T-cell (primary cell): ENCODE data around the gene SCO2. TPM values are rescaled to one million over a fixed set of nuclear protein-coding genes. Genes with fewer than 3 reads are reported as not detected.
"Not testable (repeated sequence)": the region's sequence is repeated elsewhere in the genome, so short reads cannot be mapped to it uniquely, and the experiment has no call there.

Experiments used
- ATAC-seq, 4 experiments: fragments of 200-7000 bp in 3 of 4; fragments of 150-1000 bp in 1 of 4; cut with Tn5 transposase; replicated peaks in 1 of 4; 1 replicate in 3 of 4; 2 replicates in 1 of 4; pipeline ENCODE4 v1.10.0; 2021; ENCODE audit warnings: moderate library complexity in 3 of 4, mild to moderate bottlenecking in 2 of 4, moderate number of reproducible peaks in 1 of 4
- CTCF ChIA-PET, 2 donors: fragments of 300-600 bp; sonication (Branson Sonifier 250); formaldehyde crosslinking; loops; one replicate each; lab custom pipeline; 2022; ENCODE audit warnings: antibody characterized with exemption in 2 of 2; lab: Charles Lee
- POLR2A ChIA-PET, 2 donors: fragments of 300-600 bp; sonication (Branson Sonifier 250); formaldehyde crosslinking; loops; one replicate each; lab custom pipeline; 2022; ENCODE audit warnings: antibody characterized with exemption in 2 of 2; lab: Charles Lee
- DNase-seq, 35 experiments: peaks; one replicate each; pipeline versions ENCODE4 v3.0.0 to v3.0.0-alpha.2; 2013 to 2023
- H3K27ac ChIP-seq: one replicate; pipeline ENCODE4 v1.5.1; 2013; ENCODE audit warnings: low read length
- H3K27me3 ChIP-seq, 2 experiments: replicated peaks in 1 of 2; 1 replicate in 1 of 2; 2 replicates in 1 of 2; pipeline versions ENCODE4 v1.6.1 to v1.7.0; 2013; ENCODE audit warnings: low read length in 1 of 2, mixed read lengths in 1 of 2; ENCODE audit not compliant: control insufficient read depth in 2 of 2, insufficient read depth in 2 of 2; ENCODE audit errors: extremely low read depth in 1 of 2
- H3K36me3 ChIP-seq, 2 donors: 1 replicate in 1 of 2; 2 replicates in 1 of 2; pipeline versions ENCODE4 v1.6.1 to v1.7.0; 2013; ENCODE audit warnings: low read length in 1 of 2; ENCODE audit not compliant: control insufficient read depth in 2 of 2, insufficient read depth in 1 of 2; ENCODE audit errors: extremely low read depth in 1 of 2
- H3K4me1 ChIP-seq, 2 experiments: 1 replicate in 1 of 2; 2 replicates in 1 of 2; pipeline versions ENCODE4 v1.6.1 to v1.7.0; 2013; ENCODE audit warnings: low read length in 2 of 2, mixed read lengths in 1 of 2; ENCODE audit not compliant: insufficient read depth in 2 of 2, control insufficient read depth in 1 of 2; ENCODE audit errors: extremely low read depth in 1 of 2
- H3K4me3 ChIP-seq, 2 donors: 1 replicate in 1 of 2; 2 replicates in 1 of 2; pipeline versions ENCODE4 v1.5.1 to v1.7.0; 2013; ENCODE audit warnings: mild to moderate bottlenecking in 2 of 2, low read length in 1 of 2, moderate library complexity in 1 of 2; ENCODE audit not compliant: control insufficient read depth in 1 of 2; ENCODE audit errors: extremely low read depth in 1 of 2
- H3K9me3 ChIP-seq: 2 replicates; pipeline ENCODE4 v1.7.0; 2013
- H3K27ac Mint-ChIP-seq, 2 donors: one replicate each; pipeline ENCODE4 v1.8.0; 2020 to 2021; ENCODE audit warnings: mild to moderate bottlenecking in 2 of 2, mixed read lengths in 2 of 2
- H3K27me3 Mint-ChIP-seq, 2 donors: one replicate each; pipeline ENCODE4 v1.8.0; 2021 to 2022; ENCODE audit warnings: mixed read lengths in 2 of 2
- H3K36me3 Mint-ChIP-seq: one replicate; pipeline ENCODE4 v1.8.0; 2021; ENCODE audit warnings: mixed read lengths
- H3K4me1 Mint-ChIP-seq, 3 donors: one replicate each; pipeline ENCODE4 v1.8.0; 2020 to 2022; ENCODE audit warnings: mixed read lengths in 3 of 3, mild to moderate bottlenecking in 1 of 3
- H3K4me3 Mint-ChIP-seq, 3 donors: one replicate each; pipeline ENCODE4 v1.8.0; 2020 to 2022; ENCODE audit warnings: mild to moderate bottlenecking in 3 of 3, mixed read lengths in 3 of 3, moderate library complexity in 3 of 3
- H3K9me3 Mint-ChIP-seq, 3 donors: one replicate each; pipeline ENCODE4 v1.8.0; 2020 to 2022; ENCODE audit warnings: mixed read lengths in 3 of 3
- WGBS: methylation state at CpG from one replicate; pipeline ENCODE4 v1.1.5; 2013; ENCODE audit warnings: missing lambda C conversion rate; ENCODE audit not compliant: insufficient coverage; 5-methylcytosine and 5-hydroxymethylcytosine counted together
- total RNA-seq, 35 experiments: library from RNA in 6 of 35; stranded (reverse) in 6 of 35; fragments of 120-200 nt in 1 of 35; gene quantifications; one replicate each; pipeline versions ENCODE4 v1.2.1 to v1.2.4 and lab custom pipeline; 2013 to 2026

SCO2 gene
- total RNA-seq, 5 donors from 2014 or later (not counting 1 experiment from before 2014, with no cell fraction given), result 3.3 to 5.6 (median 4.0) TPM

- H3K27me3 Mint-ChIP-seq, result no peaks in the 10 kb centered on the region
- Histone ChIP-seq H3K4me1 (peaks cover 5 to 52% of the 10 kb centered on the region in 2 experiments), H3K27me3 (no peaks in the 10 kb centered on the region), H3K36me3 (no peaks in the 10 kb centered on the region), H3K9me3 (no peaks in the 10 kb centered on the region), H3K4me3 (no peak overlapping the region), H3K27ac (no peak overlapping the region)
- DNase-seq, result peak in 1 of 35 experiments; percentile 44
- H3K27ac Mint-ChIP-seq, result peak overlapping the region; percentile 94 to 99
- H3K4me1 Mint-ChIP-seq, result peaks cover 52 to 67% (median 66%) of the 10 kb centered on the region in 3 donors
- 93% methylated on average over 12 of the region's 19 CpGs for WGBS
- H3K4me3 Mint-ChIP-seq, result peak overlapping the region in 1 of 3 donors; percentile 29
- no peaks in the 10 kb centered on the region for H3K36me3 Mint-ChIP-seq
- no peaks in the 10 kb centered on the region for H3K9me3 Mint-ChIP-seq
- CTCF ChIA-PET, result no interaction called here
- no peak for ATAC-seq
- POLR2A ChIA-PET, result no interaction called here
These were observed 17.1 kb upstream of the SCO2 start for GRCh38 chr22:50542416-50542927.

GRCh38 chr22:50541667-50542026 is 16.2 kb upstream of the SCO2 start:
- DNase-seq, result not testable (repeated sequence)

DNA sequence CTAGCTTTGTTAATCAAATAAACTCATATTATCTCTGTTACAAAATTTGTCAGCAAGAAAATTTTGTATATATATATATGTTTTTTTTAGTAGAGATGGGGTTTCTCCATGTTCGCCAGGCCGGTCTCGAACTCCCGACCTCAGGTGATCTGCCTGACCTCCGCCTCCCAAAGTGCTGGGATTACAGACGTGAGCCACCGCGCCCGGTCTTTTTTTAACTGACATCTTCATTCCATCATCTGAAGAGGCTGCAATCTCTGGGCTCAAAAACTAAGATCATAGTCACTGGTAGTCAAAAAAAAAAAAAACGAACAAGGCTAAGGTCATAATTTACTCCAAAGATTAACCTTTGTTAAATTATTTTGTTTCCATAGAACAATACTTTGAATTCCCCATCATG is 15.0 kb upstream of the SCO2 start:
- H3K4me1 Mint-ChIP-seq, result peaks cover 43 to 63% (median 56%) of the 10 kb centered on the region in 3 donors
- no peaks in the 10 kb centered on the region for H3K27me3 Mint-ChIP-seq
- WGBS, result no CpG with 5 or more reads among the region's 10 CpGs
- Histone ChIP-seq H3K4me3 (no peak overlapping the region), H3K4me1 (peaks cover 5 to 40% of the 10 kb centered on the region in 2 experiments), H3K9me3 (no peaks in the 10 kb centered on the region), H3K27ac (peak overlapping the region; percentile 98), H3K27me3 (no peaks in the 10 kb centered on the region), H3K36me3 (no peaks in the 10 kb centered on the region)
- POLR2A ChIA-PET, result interaction anchor here (0.6 to 2.6 kb wide), 8 partner anchors 8 to 578 kb away, joined by 3 to 21 read pairs (median 8); partner anchors contain the start of genes LMF2 (in 1 of the 2), NCAPH2 (in 1 of the 2) and SCO2 (in 1 of the 2)
- DNase-seq (no peak), ATAC-seq (no peak)
- CTCF ChIA-PET, result interaction anchor here (0.7 to 4.4 kb wide), 3 partner anchors 8 to 15 kb away, joined by 5 to 70 read pairs (median 6); partner anchors contain the start of gene SCO2 (in 1 of the 2)
- no peaks in the 10 kb centered on the region for H3K9me3 Mint-ChIP-seq
- H3K4me3 Mint-ChIP-seq, result peak overlapping the region in 1 of 3 donors; percentile 17
- peak overlapping the region; percentile 94 to 99 for H3K27ac Mint-ChIP-seq
- H3K36me3 Mint-ChIP-seq, result no peaks in the 10 kb centered on the region

More at GRCh38 chr22:50541667-50542026, 16.2 kb upstream of the SCO2 start:
- 55% methylated on average over 3 of the region's 5 CpGs for WGBS
- CTCF ChIA-PET, result interaction anchor here in 1 of 2 donors (4.4 kb wide), 1 partner anchor 16 kb away, joined by 70 read pairs; the partner anchor contains the start of gene SCO2
- Mint-ChIP-seq H3K4me1 (peaks cover 52 to 69% (median 65%) of the 10 kb centered on the region in 3 donors), H3K27ac (peak overlapping the region; percentile 94 to 99)
- H3K9me3 ChIP-seq, H3K4me3 ChIP-seq, H3K27me3 ChIP-seq, POLR2A ChIA-PET, ATAC-seq, H3K9me3 Mint-ChIP-seq, H3K27ac ChIP-seq, H3K36me3 ChIP-seq, H3K27me3 Mint-ChIP-seq, H3K4me3 Mint-ChIP-seq, H3K36me3 Mint-ChIP-seq: not testable (repeated sequence)
- H3K4me1 ChIP-seq, result peaks cover 5 to 51% of the 10 kb centered on the region in 2 experiments

- ChIA-PET CTCF (interaction anchor here in 1 of 2 donors (4.4 kb wide), 1 partner anchor 12 kb away, joined by 70 read pairs; the partner anchor contains the start of gene SCO2), POLR2A (no interaction called here)
- DNase-seq (no peak), ATAC-seq (no peak)
- H3K4me1 Mint-ChIP-seq, result peaks cover 47 to 69% (median 64%) of the 10 kb centered on the region in 3 donors
- no peaks in the 10 kb centered on the region for H3K36me3 Mint-ChIP-seq
- Histone ChIP-seq H3K27ac (peak overlapping the region; percentile 98), H3K36me3 (no peaks in the 10 kb centered on the region), H3K27me3 (no peaks in the 10 kb centered on the region), H3K4me3 (no peak overlapping the region), H3K4me1 (peaks cover 6 to 23% of the 10 kb centered on the region in 2 experiments), H3K9me3 (no peaks in the 10 kb centered on the region)
- H3K27me3 Mint-ChIP-seq, result no peaks in the 10 kb centered on the region
- H3K9me3 Mint-ChIP-seq, result no peaks in the 10 kb centered on the region
- peak overlapping the region; percentile 9 to 50 (median 25) for H3K4me3 Mint-ChIP-seq
- 97% methylated on average over 12 of the region's 13 CpGs for WGBS
- peak overlapping the region; percentile 82 to 99 for H3K27ac Mint-ChIP-seq
These were observed 12.4 kb upstream of the SCO2 start for GRCh38 chr22:50537765-50538164.

DNA sequence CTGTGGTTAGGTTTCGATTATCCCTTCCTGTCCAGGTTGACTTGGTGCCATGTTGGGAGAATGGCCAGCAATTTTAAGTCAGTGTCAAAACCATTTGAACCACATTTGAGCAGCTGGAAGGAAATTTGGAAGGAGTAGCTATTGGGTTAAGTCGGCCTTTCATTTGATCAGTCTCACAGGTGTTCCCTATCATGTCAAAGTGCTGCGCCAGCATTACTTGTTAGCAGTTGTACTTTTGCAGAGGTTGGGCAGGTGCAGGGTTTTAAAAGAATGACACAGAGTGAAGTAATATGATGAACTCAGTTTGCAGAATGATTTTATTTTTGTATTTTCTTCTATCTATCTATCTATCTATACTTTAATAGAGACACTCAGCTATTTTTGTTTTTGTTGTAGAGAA is 10.8 kb upstream of the SCO2 start:
- Histone ChIP-seq H3K4me1 (peaks cover 12 to 36% of the 10 kb centered on the region in 2 experiments), H3K36me3 (no peaks in the 10 kb centered on the region), H3K4me3 (no peak overlapping the region), H3K27ac (no peak overlapping the region), H3K27me3 (no peaks in the 10 kb centered on the region), H3K9me3 (no peaks in the 10 kb centered on the region)
- ChIA-PET CTCF (interaction anchor here (0.6 to 1.6 kb wide), 3 partner anchors 11 to 84 kb away, joined by 3 to 6 read pairs (median 5); partner anchors contain the start of gene SCO2 (in 2 of the 2)), POLR2A (no interaction called here)
- ATAC-seq, result no peak
- Mint-ChIP-seq H3K36me3 (no peaks in the 10 kb centered on the region), H3K4me3 (no peak overlapping the region), H3K9me3 (no peaks in the 10 kb centered on the region), H3K27ac (peak overlapping the region in 1 of 2 donors; percentile 99), H3K4me1 (peaks cover 48 to 60% (median 53%) of the 10 kb centered on the region in 3 donors), H3K27me3 (no peaks in the 10 kb centered on the region)
- no peak for DNase-seq
- 64% methylated on average over 1 of the region's 3 CpGs for WGBS

- POLR2A ChIA-PET, result interaction anchor here (0.6 to 0.7 kb wide), 3 partner anchors 25 to 90 kb away, joined by 3 to 9 read pairs (median 6); no protein-coding TSS in a partner anchor
- no peaks in the 10 kb centered on the region for H3K9me3 ChIP-seq
- peaks cover 0 to 4% of the 10 kb centered on the region in 2 experiments for H3K27me3 ChIP-seq
- no peak overlapping the region for H3K4me3 Mint-ChIP-seq
- CTCF ChIA-PET, result interaction anchor here in 1 of 2 donors (1.6 kb wide), 1 partner anchor 9 kb away, joined by 5 read pairs; the partner anchor contains the start of gene SCO2
- H3K9me3 Mint-ChIP-seq, result no peaks in the 10 kb centered on the region
- WGBS, result 100% methylated on average over 1 of the region's 8 CpGs
- ATAC-seq (no peak), DNase-seq (no peak)
- H3K4me1 Mint-ChIP-seq, result peaks cover 39 to 52% (median 46%) of the 10 kb centered on the region in 3 donors
- H3K27me3 Mint-ChIP-seq, result no peaks in the 10 kb centered on the region
- H3K27ac Mint-ChIP-seq, result peak overlapping the region in 1 of 2 donors; percentile 48
- H3K4me3 ChIP-seq, result no peak overlapping the region
- no peaks in the 10 kb centered on the region for H3K36me3 Mint-ChIP-seq
- H3K36me3 ChIP-seq, result no peaks in the 10 kb centered on the region
- peaks cover 14 to 43% of the 10 kb centered on the region in 2 experiments for H3K4me1 ChIP-seq
- no peak overlapping the region for H3K27ac ChIP-seq
These were observed 9.7 kb upstream of the SCO2 start for GRCh38 chr22:50535113-50535512.
